Measurements from ENCODE around the gene NEDD9.

Gene NEDD9

DNA sequence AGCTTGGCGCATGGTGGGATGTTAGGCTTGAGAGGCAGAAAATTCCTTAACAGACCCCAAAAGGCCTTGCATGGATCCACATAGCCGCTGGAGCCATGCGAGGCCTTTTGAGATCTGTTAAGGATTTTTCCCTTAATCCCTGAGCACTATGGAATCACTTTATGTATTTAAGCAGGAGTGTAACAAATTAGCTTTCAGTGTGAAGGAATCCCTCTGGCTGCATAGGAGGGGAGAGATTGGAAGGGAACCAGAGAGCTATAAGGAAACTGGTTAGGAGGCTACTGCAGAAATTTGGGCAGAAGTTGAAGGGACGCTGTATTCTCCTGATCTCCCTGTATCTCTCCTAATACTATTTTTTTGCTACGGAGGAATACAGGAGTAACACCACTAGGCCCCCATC lies 23.1 kb upstream of the NEDD9 start:
- Histone ChIP-seq H3K36me3 (ENCODE audit: insufficient read depth, low read length) (no peaks in the 10 kb centered on the region), H3K9ac (ENCODE audit: low read length) (no peak overlapping the region), H3K4me1 (ENCODE audit: insufficient read depth, low read length) (peaks cover 14% of the 10 kb centered on the region), H3K9me3 (ENCODE audit: low read length) (no peaks in the 10 kb centered on the region), H3K4me3 (ENCODE audit: low read depth in 1 of 2, low read length in 2 of 2) (no peak overlapping the region), H3K27me3 (ENCODE audit: control insufficient read depth in 1 of 2, insufficient read depth in 2 of 2, low read length in 2 of 2) (no peaks in the 10 kb centered on the region), H3K27ac (ENCODE audit: low read depth, low read length) (no peak overlapping the region)

DNA sequence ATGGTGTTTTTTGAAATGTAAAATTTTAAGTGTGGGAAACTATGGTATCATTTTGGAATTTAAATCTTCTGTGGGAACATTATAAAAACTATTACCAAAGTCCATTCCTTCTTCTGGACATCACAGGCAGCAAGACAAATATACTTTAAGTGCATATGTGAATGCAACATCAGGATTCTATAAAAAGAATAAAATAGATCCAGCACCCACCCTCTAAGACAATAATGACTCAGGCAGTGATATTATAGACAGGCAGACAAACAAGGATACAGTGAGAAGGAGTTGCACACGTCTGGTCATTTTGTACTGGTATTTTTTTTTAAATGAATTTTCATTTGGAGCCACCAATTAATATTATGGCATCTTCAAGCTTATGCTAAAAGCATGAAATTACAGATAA lies 21.1 kb upstream of the NEDD9 start:
- no peak overlapping the region for H3K9ac ChIP-seq (ENCODE audit: low read length)
- no peaks in the 10 kb centered on the region for H3K36me3 ChIP-seq (ENCODE audit: insufficient read depth, low read length)
- no peak overlapping the region for H3K27ac ChIP-seq (ENCODE audit: low read depth, low read length)
- no peaks in the 10 kb centered on the region for H3K27me3 ChIP-seq (ENCODE audit: control insufficient read depth in 1 of 2, insufficient read depth in 2 of 2, low read length in 2 of 2)
- no peaks in the 10 kb centered on the region for H3K9me3 ChIP-seq (ENCODE audit: low read length)
- peaks cover 14% of the 10 kb centered on the region for H3K4me1 ChIP-seq (ENCODE audit: insufficient read depth, low read length)
- H3K4me3 ChIP-seq (ENCODE audit: low read depth in 1 of 2, low read length in 2 of 2) = no peak overlapping the region

DNA sequence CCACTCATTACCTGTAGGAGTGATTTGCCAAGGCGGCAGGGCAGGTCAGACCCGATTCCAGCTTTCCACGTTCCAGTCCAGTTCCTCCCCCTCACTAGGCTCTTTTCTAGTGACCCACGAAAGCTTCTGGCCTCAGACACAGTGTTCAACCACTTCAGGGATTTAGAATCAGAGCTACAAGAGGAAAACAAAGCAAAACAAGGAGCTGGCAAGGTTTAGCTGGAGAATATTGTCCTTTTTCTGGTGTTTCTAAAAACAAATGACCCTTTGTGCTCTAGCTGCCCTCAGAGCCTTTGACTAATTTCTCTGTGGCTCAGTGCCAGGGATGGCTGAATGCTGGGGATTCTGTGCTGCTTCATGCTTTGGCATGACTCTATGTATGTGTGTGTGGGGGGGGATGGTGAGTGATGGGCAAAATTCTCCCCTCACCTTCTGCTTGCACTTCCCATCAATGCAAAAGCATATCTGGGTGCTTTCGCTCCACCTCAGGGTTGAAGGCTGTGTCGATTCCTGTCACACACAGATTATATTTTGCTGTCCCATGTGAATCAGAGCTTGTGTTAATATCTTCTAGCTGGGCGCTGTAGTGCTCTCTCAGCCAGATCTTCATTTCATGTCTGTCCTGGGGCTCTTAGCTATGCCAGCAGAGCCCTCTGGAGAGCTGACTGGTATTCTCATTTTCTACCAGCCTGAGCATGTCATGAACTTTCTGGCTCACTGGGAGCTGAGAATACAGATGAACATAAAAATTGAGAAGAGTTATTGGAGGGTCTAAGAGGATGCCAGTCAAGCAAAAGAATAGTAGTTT lies 19.3 kb upstream of the NEDD9 start:
- H3K9ac ChIP-seq (ENCODE audit: low read length) = no peak overlapping the region
- H3K9me3 ChIP-seq (ENCODE audit: low read length) = no peaks in the 10 kb centered on the region
- peak overlapping the region; percentile 16 for H3K27ac ChIP-seq (ENCODE audit: low read depth, low read length)

DNA sequence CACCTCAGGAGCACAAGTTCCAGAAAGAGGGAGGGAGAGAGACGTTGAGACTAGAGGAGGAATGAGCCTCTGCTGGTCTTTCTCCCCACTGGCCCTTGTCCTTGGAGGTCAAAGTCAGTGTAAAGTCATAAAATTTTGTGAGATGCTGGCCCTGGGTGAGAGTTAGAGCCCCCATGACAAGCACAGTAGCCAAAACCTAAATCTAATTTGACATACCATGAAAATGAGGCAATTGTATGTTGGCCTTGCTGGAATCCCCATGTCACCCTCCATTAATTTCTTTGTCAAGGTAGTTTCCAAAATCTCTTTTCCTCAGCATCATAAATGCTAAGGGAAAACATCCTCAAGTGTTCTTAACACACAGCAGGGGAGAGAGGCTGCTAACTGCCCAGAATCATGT lies 17.6 kb upstream of the NEDD9 start:
- Histone ChIP-seq H3K27ac (ENCODE audit: low read depth, low read length) (no peak overlapping the region), H3K9ac (ENCODE audit: low read length) (no peak overlapping the region), H3K27me3 (ENCODE audit: control insufficient read depth in 1 of 2, insufficient read depth in 2 of 2, low read length in 2 of 2) (no peaks in the 10 kb centered on the region), H3K4me1 (ENCODE audit: insufficient read depth, low read length) (peaks cover 29% of the 10 kb centered on the region), H3K36me3 (ENCODE audit: insufficient read depth, low read length) (no peaks in the 10 kb centered on the region), H3K4me3 (ENCODE audit: low read depth in 1 of 2, low read length in 2 of 2) (no peak overlapping the region), H3K9me3 (ENCODE audit: low read length) (no peaks in the 10 kb centered on the region)

More for the DNA sequence above, 19.3 kb upstream of the NEDD9 start:
- Histone ChIP-seq H3K4me3 (ENCODE audit: low read depth in 1 of 2, low read length in 2 of 2) (no peak overlapping the region), H3K27me3 (ENCODE audit: control insufficient read depth in 1 of 2, insufficient read depth in 2 of 2, low read length in 2 of 2) (no peaks in the 10 kb centered on the region), H3K36me3 (ENCODE audit: insufficient read depth, low read length) (no peaks in the 10 kb centered on the region), H3K4me1 (ENCODE audit: insufficient read depth, low read length) (peaks cover 14% of the 10 kb centered on the region)

DNA sequence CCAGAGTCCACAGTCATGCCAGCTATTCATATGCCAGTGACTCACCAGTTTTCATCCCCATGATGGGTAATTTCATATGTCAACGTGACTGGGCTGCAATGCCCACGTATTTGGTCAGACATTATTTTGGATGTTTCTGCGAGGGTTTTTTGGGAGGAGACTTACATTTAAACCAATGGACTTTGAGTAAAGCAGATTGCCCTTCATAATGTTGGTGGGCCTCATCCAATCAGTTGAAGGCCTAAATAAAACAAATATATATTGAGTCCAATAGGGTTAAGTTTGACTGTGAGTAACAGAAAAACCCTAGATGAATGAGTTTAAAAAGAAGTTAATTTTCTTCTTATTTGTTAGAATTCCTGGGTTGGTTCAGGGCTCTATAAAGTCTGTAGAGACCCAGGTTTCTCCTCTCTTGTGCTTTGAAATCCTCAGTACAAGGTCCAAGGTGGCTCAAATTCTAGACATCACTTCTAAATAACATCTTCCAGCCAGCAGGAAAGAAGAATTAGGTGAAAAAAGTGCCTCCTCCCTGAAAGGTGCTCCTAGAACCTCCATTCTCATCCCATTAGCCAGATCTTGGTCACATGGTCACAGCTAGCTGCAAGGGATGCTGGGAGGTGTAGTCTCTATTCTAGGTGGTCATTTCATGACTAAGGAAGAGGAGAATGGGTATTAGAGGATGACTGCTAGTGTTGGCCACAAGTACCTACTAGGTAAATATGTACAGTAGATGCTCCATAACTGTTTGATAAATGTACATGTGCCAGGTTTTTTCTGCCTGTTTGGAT lies 16.7 kb upstream of the NEDD9 start:
- no peak overlapping the region for H3K27ac ChIP-seq (ENCODE audit: low read depth, low read length)
- peaks cover 35% of the 10 kb centered on the region for H3K4me1 ChIP-seq (ENCODE audit: insufficient read depth, low read length)
- H3K9ac ChIP-seq (ENCODE audit: low read length) = no peak overlapping the region
- H3K36me3 ChIP-seq (ENCODE audit: insufficient read depth, low read length) = no peaks in the 10 kb centered on the region
- no peaks in the 10 kb centered on the region for H3K9me3 ChIP-seq (ENCODE audit: low read length)
- H3K27me3 ChIP-seq (ENCODE audit: control insufficient read depth in 1 of 2, insufficient read depth in 2 of 2, low read length in 2 of 2) = no peaks in the 10 kb centered on the region
- no peak overlapping the region for H3K4me3 ChIP-seq (ENCODE audit: low read depth in 1 of 2, low read length in 2 of 2)

DNA sequence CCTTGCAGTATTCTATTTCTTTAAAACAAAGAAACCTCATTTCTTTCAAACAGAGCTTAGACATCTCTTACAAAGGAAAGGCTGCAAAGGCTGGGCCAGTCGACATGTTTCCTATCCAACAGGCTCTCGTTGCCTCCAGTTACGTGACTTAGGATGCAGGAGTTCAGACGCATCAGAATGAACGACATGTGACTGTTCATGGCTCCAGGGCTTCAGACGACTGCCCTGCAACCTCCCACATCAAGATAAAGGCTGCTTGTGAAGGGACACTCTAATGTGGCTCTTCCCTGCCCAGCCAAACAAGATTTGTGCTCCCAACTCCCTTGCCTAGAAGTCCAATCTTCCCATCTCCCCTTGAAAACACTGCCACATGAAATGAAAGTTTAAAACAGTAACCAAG lies 14.3 kb upstream of the NEDD9 start:
- no peak overlapping the region for H3K4me3 ChIP-seq (ENCODE audit: low read depth in 1 of 2, low read length in 2 of 2)
- H3K9ac ChIP-seq (ENCODE audit: low read length) = no peak overlapping the region
- H3K4me1 ChIP-seq (ENCODE audit: insufficient read depth, low read length) = peaks cover 28% of the 10 kb centered on the region
- no peaks in the 10 kb centered on the region for H3K27me3 ChIP-seq (ENCODE audit: control insufficient read depth in 1 of 2, insufficient read depth in 2 of 2, low read length in 2 of 2)
- H3K9me3 ChIP-seq (ENCODE audit: low read length) = no peaks in the 10 kb centered on the region
- no peak overlapping the region for H3K27ac ChIP-seq (ENCODE audit: low read depth, low read length)
- no peaks in the 10 kb centered on the region for H3K36me3 ChIP-seq (ENCODE audit: insufficient read depth, low read length)

DNA sequence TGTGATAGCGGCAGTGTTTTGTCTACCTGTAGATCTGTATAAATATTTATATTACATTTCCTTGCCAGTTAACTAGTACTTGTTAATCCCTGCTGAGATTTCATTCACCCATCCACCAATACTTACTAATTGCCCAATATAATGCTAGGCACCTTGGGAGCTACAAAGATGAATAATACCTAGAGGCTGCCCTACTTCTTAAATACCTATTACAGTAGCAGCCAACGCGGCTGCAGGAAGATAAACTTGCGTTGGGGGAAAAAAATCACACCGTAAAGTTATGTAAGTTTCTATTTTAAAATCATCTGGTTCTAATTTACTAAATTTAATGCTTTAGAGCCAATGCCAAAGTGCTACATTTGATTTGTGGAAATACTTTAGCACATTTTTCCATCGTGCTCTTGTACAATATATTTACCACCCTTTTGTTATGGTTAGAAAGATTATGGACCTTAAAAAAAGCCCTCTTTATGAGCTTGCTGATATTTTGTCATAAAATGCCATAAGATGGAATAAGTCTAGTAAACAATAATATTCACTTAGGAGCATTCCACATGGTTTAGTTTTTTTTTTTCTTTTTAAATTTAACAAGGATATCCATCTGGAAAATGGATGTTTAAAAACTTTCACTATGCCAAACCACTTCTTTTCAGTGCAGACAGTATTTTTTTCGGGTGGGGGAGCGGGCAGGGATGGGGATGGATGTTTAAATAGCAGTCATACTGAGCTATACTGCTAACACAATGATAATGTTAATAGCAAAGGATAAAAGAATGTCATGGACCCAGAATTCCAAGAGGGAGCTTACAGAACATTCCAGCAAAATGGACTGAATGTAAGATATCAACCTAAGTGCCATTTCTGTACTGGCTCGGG lies 13.2 kb upstream of the NEDD9 start:
- H3K36me3 ChIP-seq (ENCODE audit: insufficient read depth, low read length) = no peaks in the 10 kb centered on the region
- no peaks in the 10 kb centered on the region for H3K9me3 ChIP-seq (ENCODE audit: low read length)
- no peak overlapping the region for H3K9ac ChIP-seq (ENCODE audit: low read length)
- no peak overlapping the region for H3K4me3 ChIP-seq (ENCODE audit: low read depth in 1 of 2, low read length in 2 of 2)
- H3K27me3 ChIP-seq (ENCODE audit: control insufficient read depth in 1 of 2, insufficient read depth in 2 of 2, low read length in 2 of 2) = no peaks in the 10 kb centered on the region
- H3K4me1 ChIP-seq (ENCODE audit: insufficient read depth, low read length) = peaks cover 21% of the 10 kb centered on the region
- no peak overlapping the region for H3K27ac ChIP-seq (ENCODE audit: low read depth, low read length)

DNA sequence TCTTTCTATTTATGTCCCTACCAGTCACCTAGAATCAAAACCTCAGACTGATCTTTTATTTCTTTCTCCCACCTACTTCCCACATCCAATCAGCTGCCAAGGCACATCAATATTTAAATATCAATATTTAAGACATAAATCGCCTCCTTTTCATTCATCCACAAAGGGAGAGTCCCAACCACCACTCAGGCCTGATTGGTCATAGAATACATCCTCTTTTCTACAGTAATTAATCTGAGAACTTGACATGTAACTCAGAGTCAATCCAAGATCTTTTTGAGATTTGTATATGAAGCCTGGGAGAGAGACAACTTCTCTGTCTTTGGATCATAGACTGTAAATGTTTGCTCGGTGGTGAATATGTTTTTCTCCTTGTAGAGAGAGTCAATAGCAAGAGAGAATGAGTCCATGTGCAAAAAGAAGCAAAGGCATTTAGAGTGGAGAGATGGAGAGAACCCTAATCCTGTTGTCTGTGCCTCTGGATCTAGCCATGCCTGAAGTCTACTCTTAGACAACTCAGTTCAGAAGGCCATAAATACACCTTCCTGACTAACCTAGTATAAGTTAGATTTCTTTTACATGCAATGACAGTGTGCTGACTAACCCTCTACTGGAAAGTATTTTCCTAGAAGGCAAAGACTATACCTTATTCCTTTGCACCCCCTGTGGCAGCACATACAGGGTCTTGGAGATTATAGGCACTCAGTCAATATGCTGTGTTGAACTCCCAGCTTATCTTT lies 12.1 kb upstream of the NEDD9 start:
- H3K9ac ChIP-seq (ENCODE audit: low read length) = no peak overlapping the region
- H3K27ac ChIP-seq (ENCODE audit: low read depth, low read length) = no peak overlapping the region
- H3K4me3 ChIP-seq (ENCODE audit: low read depth in 1 of 2, low read length in 2 of 2) = no peak overlapping the region
- no peaks in the 10 kb centered on the region for H3K27me3 ChIP-seq (ENCODE audit: control insufficient read depth in 1 of 2, insufficient read depth in 2 of 2, low read length in 2 of 2)
- H3K9me3 ChIP-seq (ENCODE audit: low read length) = no peaks in the 10 kb centered on the region
- no peaks in the 10 kb centered on the region for H3K36me3 ChIP-seq (ENCODE audit: insufficient read depth, low read length)
- H3K4me1 ChIP-seq (ENCODE audit: insufficient read depth, low read length) = peaks cover 21% of the 10 kb centered on the region

DNA sequence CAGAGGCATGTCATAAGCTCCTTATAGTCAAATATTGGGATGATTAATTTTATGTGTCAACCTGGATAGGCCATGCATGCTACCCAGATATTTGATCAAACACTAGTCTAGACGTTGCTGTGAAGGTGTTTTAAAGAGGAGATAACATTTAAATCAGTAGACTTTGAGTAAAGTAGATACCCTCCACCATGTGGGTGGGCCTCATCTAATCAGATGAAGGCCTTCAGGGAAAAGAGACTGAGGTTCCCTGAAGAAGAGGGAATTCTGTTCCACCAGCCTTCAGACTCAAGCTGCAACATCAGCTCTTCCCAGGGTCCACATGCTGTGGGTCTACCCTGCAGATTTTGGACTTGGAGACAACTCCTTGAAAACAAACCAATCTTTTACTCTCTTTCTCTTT lies 11.4 kb upstream of the NEDD9 start:
- H3K9me3 ChIP-seq (ENCODE audit: low read length) = no peaks in the 10 kb centered on the region
- no peak overlapping the region for H3K27ac ChIP-seq (ENCODE audit: low read depth, low read length)
- no peaks in the 10 kb centered on the region for H3K27me3 ChIP-seq (ENCODE audit: control insufficient read depth in 1 of 2, insufficient read depth in 2 of 2, low read length in 2 of 2)
- no peaks in the 10 kb centered on the region for H3K36me3 ChIP-seq (ENCODE audit: insufficient read depth, low read length)
- no peak overlapping the region for H3K4me3 ChIP-seq (ENCODE audit: low read depth in 1 of 2, low read length in 2 of 2)
- H3K9ac ChIP-seq (ENCODE audit: low read length) = no peak overlapping the region
- H3K4me1 ChIP-seq (ENCODE audit: insufficient read depth, low read length) = peaks cover 21% of the 10 kb centered on the region

DNA sequence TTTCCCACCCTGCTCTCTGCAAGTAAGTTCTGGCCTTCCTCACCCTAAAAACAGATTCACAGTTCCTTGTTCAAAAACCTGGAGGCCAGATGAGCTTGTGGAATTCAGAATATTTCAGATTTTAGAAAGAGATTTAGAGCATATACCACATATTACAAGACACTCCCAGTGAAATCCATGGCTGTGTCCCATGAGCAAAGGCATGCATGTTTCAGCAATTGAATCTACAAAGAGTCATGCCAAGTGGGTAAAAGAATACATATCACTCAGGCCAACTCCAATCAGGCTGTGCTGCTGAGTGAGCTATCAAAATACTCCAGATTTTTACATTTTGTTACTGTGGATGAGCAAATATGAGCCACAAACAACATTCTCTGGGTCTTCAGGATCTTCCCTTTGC lies 10.2 kb upstream of the NEDD9 start:
- H3K27me3 ChIP-seq (ENCODE audit: control insufficient read depth in 1 of 2, insufficient read depth in 2 of 2, low read length in 2 of 2) = no peaks in the 10 kb centered on the region
- H3K4me1 ChIP-seq (ENCODE audit: insufficient read depth, low read length) = peaks cover 21% of the 10 kb centered on the region
- H3K9me3 ChIP-seq (ENCODE audit: low read length) = no peaks in the 10 kb centered on the region
- H3K27ac ChIP-seq (ENCODE audit: low read depth, low read length) = no peak overlapping the region
- H3K36me3 ChIP-seq (ENCODE audit: insufficient read depth, low read length) = no peaks in the 10 kb centered on the region
- H3K9ac ChIP-seq (ENCODE audit: low read length) = no peak overlapping the region
- H3K4me3 ChIP-seq (ENCODE audit: low read depth in 1 of 2, low read length in 2 of 2) = no peak overlapping the region

DNA sequence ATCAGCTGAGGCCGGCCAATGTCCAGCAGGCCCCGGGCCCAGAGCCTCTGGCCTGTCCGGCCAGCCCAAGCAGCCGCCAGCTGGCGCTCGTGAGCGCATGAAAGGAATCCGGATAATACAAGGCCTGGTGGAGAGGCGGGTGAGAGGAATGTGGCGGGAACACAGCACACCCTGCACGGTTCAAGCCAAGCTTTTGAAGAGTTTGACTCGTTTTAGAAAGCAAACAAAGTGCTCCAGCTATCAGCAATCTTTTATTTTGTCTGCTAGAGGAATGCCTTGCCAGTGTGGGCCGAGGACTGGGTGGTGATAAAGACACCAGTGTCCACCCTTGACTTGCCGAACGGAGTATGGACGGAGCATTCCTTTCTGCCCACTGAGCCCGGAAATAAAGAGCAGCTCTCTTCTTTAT lies 9.3 kb upstream of the NEDD9 start:
- no peaks in the 10 kb centered on the region for H3K36me3 ChIP-seq (ENCODE audit: insufficient read depth, low read length)
- no peak overlapping the region for H3K4me3 ChIP-seq (ENCODE audit: low read depth in 1 of 2, low read length in 2 of 2)
- no peaks in the 10 kb centered on the region for H3K27me3 ChIP-seq (ENCODE audit: control insufficient read depth in 1 of 2, insufficient read depth in 2 of 2, low read length in 2 of 2)
- H3K4me1 ChIP-seq (ENCODE audit: insufficient read depth, low read length) = peaks cover 21% of the 10 kb centered on the region
- no peaks in the 10 kb centered on the region for H3K9me3 ChIP-seq (ENCODE audit: low read length)
- H3K9ac ChIP-seq (ENCODE audit: low read length) = no peak overlapping the region
- no peak overlapping the region for H3K27ac ChIP-seq (ENCODE audit: low read depth, low read length)

Data from muscle layer of colon (tissue), 2 donors.